Neural cell (in vitro differentiated cells): ENCODE data around the gene BSN. TPM values are rescaled to one million over a fixed set of nuclear protein-coding genes. Genes with fewer than 3 reads are reported as not detected.

Experiments
- H2AFZ ChIP-seq: fragments of 200-600, 300-800 bp; sonication (generic), shearing (Covaris generic); 2 replicates; pipeline ENCODE4 v1.6.0; 2014; ENCODE audit warnings: low read depth, mild to moderate bottlenecking, antibody characterized with exemption, low read length, moderate library complexity
- H3F3A ChIP-seq: fragments of 200-600 bp; shearing (Covaris generic); 2 replicates; pipeline ENCODE4 v1.6.1; 2016; ENCODE audit warnings: mild to moderate bottlenecking, moderate library complexity, mixed read lengths, antibody characterized with exemption, low read length; ENCODE audit not compliant: insufficient read depth, poor library complexity, severe bottlenecking
- H3K27ac ChIP-seq: fragments of 200-600, 300-800 bp; sonication (generic), shearing (Covaris generic); 2 replicates; pipeline ENCODE4 v1.5.1; 2014; ENCODE audit warnings: mild to moderate bottlenecking, low read length, moderate library complexity
- H3K27me3 ChIP-seq: fragments of 300-800, 200-600 bp; sonication (generic), shearing (Covaris generic); 2 replicates; pipeline ENCODE4 v1.6.0; 2014; ENCODE audit warnings: mild to moderate bottlenecking, low read depth, low read length, moderate library complexity; ENCODE audit not compliant: insufficient read depth
- H3K36me3 ChIP-seq: fragments of 300-800, 200-600 bp; sonication (generic), shearing (Covaris generic); 2 replicates; pipeline ENCODE4 v1.5.1; 2014; ENCODE audit warnings: mild to moderate bottlenecking, antibody characterized with exemption, low read length, moderate library complexity; ENCODE audit not compliant: insufficient read depth
- H3K4me2 ChIP-seq: fragments of 300-800, 200-600 bp; sonication (generic), shearing (Covaris generic); 2 replicates; pipeline ENCODE4 v1.6.0; 2014; ENCODE audit warnings: mild to moderate bottlenecking, low read length
- H3K4me3 ChIP-seq: fragments of 300-800, 200-600 bp; sonication (generic), shearing (Covaris generic); 2 replicates; pipeline ENCODE4 v1.5.1; 2014; ENCODE audit warnings: mild to moderate bottlenecking, low read length, moderate library complexity
- H3K79me2 ChIP-seq: fragments of 200-600 bp; shearing (Covaris generic); replicated peaks from 2 replicates; pipeline ENCODE4 v1.6.0; 2014; ENCODE audit warnings: mild to moderate bottlenecking, low read length, moderate library complexity; ENCODE audit not compliant: insufficient read depth
- H3K9ac ChIP-seq: fragments of 300-800, 200-600 bp; sonication (generic), shearing (Covaris generic); 2 replicates; pipeline ENCODE4 v1.6.1; 2016; ENCODE audit warnings: mild to moderate bottlenecking, low read length, mixed read lengths
- H3K9me2 ChIP-seq: fragments of 200-600 bp; shearing (Covaris generic); 2 replicates; pipeline ENCODE4 v1.6.1; 2016; ENCODE audit warnings: mild to moderate bottlenecking, low read length, mixed read lengths; ENCODE audit not compliant: insufficient read depth
- H3K9me3 ChIP-seq: fragments of 200-600, 300-800 bp; sonication (generic), shearing (Covaris generic); 2 replicates; pipeline ENCODE4 v1.6.1; 2016; ENCODE audit warnings: mild to moderate bottlenecking, mixed run types, low read length, moderate library complexity, mixed read lengths
- H4K20me1 ChIP-seq: fragments of 200-600 bp; shearing (Covaris generic); 2 replicates; pipeline ENCODE4 v1.6.1; 2016; ENCODE audit warnings: mild to moderate bottlenecking, mixed run types; ENCODE audit not compliant: insufficient read depth
- EP300 ChIP-seq: fragments of 450-650 bp; conservative IDR thresholded peaks from 2 replicates; pipeline ENCODE4 v1.6.1; 2014; ENCODE audit warnings: antibody characterized with exemption, mild to moderate bottlenecking, moderate library complexity; ENCODE audit not compliant: poor library complexity, severe bottlenecking
- EZH2 ChIP-seq: fragments of 200-600, 300-800 bp; shearing (Covaris generic), sonication (generic); IDR thresholded peaks from 2 replicates; pipeline ENCODE4 v1.6.1; 2014; ENCODE audit warnings: antibody characterized with exemption, low read length, borderline replicate concordance, mild to moderate bottlenecking; ENCODE audit not compliant: insufficient read depth, poor library complexity, severe bottlenecking
- MXI1 ChIP-seq: fragments of 450-650 bp; conservative IDR thresholded peaks from 2 replicates; pipeline ENCODE4 v1.6.1; 2014; ENCODE audit warnings: antibody characterized with exemption, mild to moderate bottlenecking; ENCODE audit not compliant: poor library complexity, severe bottlenecking
- POLR2AphosphoS5 ChIP-seq: IDR thresholded peaks from 2 replicates; pipeline ENCODE4 v1.6.1; 2012
- RAD21 ChIP-seq: fragments of 450-650 bp; conservative IDR thresholded peaks from 2 replicates; pipeline ENCODE4 v1.6.1; 2014; ENCODE audit warnings: antibody characterized with exemption, mild to moderate bottlenecking, moderate library complexity
- REST ChIP-seq: IDR thresholded peaks from 2 replicates; pipeline ENCODE4 v1.6.1; 2012; ENCODE audit warnings: borderline replicate concordance
- SMC3 ChIP-seq: fragments of 450-650 bp; conservative IDR thresholded peaks from 2 replicates; pipeline ENCODE4 v1.6.1; 2014; ENCODE audit warnings: antibody characterized with exemption, mild to moderate bottlenecking, moderate library complexity; ENCODE audit not compliant: poor library complexity
- TAF1 ChIP-seq: IDR thresholded peaks from 2 replicates; pipeline ENCODE4 v1.6.1; 2012; ENCODE audit warnings: low read depth
- polyA plus RNA-seq: library from polyadenylated mRNA; depleted of rRNA; stranded (reverse); fragments of >200 nt; gene quantifications from 2 replicates; pipeline ENCODE4 v1.2.3, GENCODE V29; 2014
- TF ChIP-seq, protein P1 (sequence below): fragments of 450-650 bp; IDR thresholded peaks from 2 replicates; pipeline ENCODE4 v1.5.1; 2014; ENCODE audit warnings: antibody characterized with exemption, mild to moderate bottlenecking, moderate library complexity; ENCODE audit not compliant: poor library complexity, severe bottlenecking

The BSN gene
- polyA plus RNA-seq, 1 donor from 2014 or later: 2.0 TPM

DNA sequence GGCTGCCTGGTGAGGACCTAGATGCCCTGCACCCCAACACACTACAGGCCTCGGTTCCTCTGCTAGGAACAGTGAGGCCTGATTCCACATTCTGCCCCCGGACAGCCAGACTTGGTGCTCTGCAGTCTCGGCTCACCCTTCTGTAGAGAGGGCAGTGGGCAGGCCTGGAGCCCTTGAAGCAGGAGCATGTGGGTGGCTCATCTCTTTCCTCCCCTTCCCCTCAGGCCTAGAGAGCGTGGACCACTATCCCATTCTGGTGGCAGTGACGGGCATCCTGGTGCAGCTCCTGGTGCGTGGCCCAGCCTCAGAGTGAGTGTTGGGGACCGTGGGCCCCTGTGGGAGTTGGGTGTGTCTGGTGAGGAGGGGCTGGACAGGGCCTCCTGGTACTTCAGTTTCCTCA, 161.9 kb downstream of the BSN start:
- H3K4me2 ChIP-seq: no peak overlapping the region
- no peak overlapping the region for H2AFZ ChIP-seq
- peaks cover 3% of the 10 kb centered on the region for H3K36me3 ChIP-seq

DNA sequence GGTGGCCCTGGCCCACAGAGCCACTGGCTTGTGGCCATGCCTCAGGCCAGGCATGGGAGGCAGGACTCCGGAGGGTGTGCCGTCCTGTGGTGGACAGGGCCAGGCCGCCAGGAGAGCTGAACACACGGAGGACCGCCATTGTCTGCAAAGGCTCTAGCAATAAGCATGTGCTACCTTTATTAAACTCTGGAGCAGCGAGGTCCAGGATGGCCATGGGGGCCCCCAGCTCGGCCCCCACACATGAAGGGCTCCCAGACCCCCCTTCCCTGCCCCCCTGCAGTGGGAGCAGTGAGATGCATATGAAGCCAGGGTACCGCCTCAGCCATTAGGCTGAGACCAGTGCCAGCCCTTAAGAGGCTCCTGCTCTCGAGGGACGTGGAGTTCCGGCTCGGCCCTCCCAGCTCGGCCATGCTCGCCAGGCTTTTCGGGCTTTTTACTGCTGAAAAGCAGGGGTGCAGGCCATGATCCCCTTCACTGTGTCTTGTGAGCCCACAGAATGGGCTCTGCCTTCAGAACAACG, 162.5 kb downstream of the BSN start:
- Histone ChIP-seq H3K79me2 (no peaks in the 10 kb centered on the region), H4K20me1 (no peaks in the 10 kb centered on the region), H3K27ac (no peak overlapping the region), H3K9me2 (no peaks in the 10 kb centered on the region), H3K27me3 (no peaks in the 10 kb centered on the region), H3K9ac (no peak overlapping the region), H3K9me3 (no peaks in the 10 kb centered on the region), H3K4me3 (no peak overlapping the region), H3F3A (no peaks in the 10 kb centered on the region), H2AFZ (no peak overlapping the region), H3K36me3 (peaks cover 3% of the 10 kb centered on the region), H3K4me2 (no peak overlapping the region)
- TF ChIP-seq POLR2AphosphoS5 (no peak), EP300 (no peak), SMC3 (no peak), MXI1 (no peak), EZH2 (no peak)

More for the DNA sequence above, 161.9 kb downstream of the BSN start:
- TF ChIP-seq SMC3: no peak
- no peak for TF ChIP-seq RAD21
- TF ChIP-seq EZH2: no peak
- no peak for TF ChIP-seq REST
- TF ChIP-seq EP300: no peak
- Histone ChIP-seq H3K4me3 (no peak overlapping the region), H3K27me3 (no peaks in the 10 kb centered on the region), H3F3A (no peaks in the 10 kb centered on the region), H3K27ac (no peak overlapping the region), H3K9me2 (no peaks in the 10 kb centered on the region), H3K9me3 (no peaks in the 10 kb centered on the region), H4K20me1 (no peaks in the 10 kb centered on the region), H3K9ac (no peak overlapping the region), H3K79me2 (no peaks in the 10 kb centered on the region)

DNA sequence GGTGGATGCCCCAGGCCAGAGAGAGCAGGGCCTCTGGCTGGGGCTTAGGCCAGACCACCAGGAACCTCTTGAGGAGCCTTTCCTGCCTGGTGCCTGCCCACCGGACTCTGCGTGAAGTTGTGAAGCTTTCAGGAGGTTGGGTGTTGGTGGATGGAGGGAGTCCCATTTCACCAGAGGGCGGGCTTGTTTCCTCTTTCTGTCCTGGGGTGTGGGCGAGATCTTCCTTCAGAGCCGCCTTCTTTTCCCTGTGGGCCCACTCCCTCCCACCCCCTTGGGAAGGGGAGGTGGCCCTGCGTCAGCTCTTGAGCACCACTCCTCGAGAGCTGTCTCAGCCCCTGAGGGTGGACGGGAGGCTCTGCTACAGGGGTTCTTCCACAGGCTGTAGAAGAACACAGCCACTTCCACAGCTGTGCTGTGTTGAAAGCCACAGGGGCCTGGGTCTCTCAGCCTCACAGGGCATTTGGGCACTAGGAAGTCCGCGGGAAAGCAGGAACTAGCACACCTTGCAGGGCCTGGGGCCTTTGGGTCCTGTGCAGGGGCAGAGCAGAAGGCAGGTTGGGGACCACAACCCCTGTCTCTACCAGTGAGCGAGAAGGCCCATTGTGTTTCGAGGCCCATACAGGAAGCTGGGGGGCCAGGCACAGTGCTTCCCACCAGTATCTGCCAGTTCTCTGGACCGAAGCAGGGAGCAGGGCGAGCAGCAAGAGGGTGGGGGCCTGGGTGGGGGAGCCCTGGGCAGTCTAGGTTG, 163.1 kb downstream of the BSN start:
- peaks cover 3% of the 10 kb centered on the region for H3K36me3 ChIP-seq
- no peak overlapping the region for H3K27ac ChIP-seq
- no peaks in the 10 kb centered on the region for H4K20me1 ChIP-seq
- H3K9ac ChIP-seq: no peak overlapping the region
- no peaks in the 10 kb centered on the region for H3K79me2 ChIP-seq
- H3F3A ChIP-seq: no peaks in the 10 kb centered on the region
- H3K4me3 ChIP-seq: no peak overlapping the region
- H3K9me2 ChIP-seq: no peaks in the 10 kb centered on the region
- no peaks in the 10 kb centered on the region for H3K9me3 ChIP-seq
- no peak overlapping the region for H3K4me2 ChIP-seq
- no peak overlapping the region for H2AFZ ChIP-seq
- TF ChIP-seq RAD21 (no peak), REST (no peak), EZH2 (no peak), MXI1 (no peak), POLR2AphosphoS5 (no peak), SMC3 (no peak), TAF1 (no peak), EP300 (no peak)
- TF ChIP-seq, protein P1, sequence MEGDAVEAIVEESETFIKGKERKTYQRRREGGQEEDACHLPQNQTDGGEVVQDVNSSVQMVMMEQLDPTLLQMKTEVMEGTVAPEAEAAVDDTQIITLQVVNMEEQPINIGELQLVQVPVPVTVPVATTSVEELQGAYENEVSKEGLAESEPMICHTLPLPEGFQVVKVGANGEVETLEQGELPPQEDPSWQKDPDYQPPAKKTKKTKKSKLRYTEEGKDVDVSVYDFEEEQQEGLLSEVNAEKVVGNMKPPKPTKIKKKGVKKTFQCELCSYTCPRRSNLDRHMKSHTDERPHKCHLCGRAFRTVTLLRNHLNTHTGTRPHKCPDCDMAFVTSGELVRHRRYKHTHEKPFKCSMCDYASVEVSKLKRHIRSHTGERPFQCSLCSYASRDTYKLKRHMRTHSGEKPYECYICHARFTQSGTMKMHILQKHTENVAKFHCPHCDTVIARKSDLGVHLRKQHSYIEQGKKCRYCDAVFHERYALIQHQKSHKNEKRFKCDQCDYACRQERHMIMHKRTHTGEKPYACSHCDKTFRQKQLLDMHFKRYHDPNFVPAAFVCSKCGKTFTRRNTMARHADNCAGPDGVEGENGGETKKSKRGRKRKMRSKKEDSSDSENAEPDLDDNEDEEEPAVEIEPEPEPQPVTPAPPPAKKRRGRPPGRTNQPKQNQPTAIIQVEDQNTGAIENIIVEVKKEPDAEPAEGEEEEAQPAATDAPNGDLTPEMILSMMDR: no peak
- H3K27me3 ChIP-seq: no peaks in the 10 kb centered on the region
